EH (cell line): ENCODE measurements around the gene KCMF1.

Experiments used
- DNase-seq: peaks from one replicate; pipeline ENCODE4 v3.0.0-alpha.2; 2015; ENCODE audit warnings: low read depth

The KCMF1 gene

DNA sequence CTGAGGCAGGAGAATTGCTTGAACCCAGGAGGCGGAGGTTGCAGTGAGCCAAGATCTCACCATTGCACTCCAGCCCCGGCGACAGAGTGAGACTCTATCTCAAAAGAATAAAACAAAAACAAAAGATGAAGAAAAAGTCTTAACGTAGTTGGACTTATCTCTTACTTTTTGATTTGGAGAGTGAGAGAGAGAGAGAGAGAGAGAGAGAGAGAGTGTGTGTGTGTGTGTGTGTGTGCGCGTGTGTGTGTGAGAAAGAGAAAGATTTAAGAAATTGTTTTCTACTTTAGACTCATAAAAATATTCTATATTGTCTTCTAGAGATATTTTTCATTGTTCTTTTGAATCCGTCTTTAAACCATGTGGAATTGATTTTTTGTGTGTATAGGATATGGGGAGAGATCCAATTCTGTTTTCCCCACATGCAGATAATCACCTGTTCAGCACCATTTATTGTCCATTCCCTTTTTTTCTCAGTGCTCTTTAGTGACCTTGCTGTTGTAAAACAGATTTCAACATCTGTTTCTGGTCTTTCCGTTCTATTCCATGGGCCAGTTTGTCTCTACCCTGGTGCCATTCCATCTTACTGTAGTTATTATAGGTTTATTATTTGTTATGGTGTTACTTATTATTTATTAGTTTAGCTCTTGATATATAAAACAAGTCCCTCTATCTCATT is 53.5 kb downstream of the KCMF1 start:
- no peak for DNase-seq

DNA sequence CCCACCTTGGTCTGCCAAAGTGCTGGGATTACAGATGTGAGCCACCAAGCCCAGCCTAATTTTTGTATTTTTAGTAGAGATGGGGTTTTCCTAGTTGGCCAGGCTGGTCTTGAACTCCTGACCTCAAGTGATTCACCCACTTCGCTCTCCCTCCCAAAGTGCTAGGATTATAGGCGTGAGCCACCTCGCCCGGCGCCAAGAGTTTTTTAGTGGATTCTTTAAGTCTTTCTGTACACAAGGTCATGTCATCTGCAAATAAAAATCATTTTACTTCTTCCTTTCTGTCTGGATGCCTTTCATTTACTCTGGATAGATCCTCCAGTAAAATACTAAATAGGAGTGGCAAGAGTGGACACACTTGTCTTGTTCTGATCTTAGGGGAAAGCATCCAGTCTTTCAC is 61.7 kb downstream of the KCMF1 start:
- DNase-seq = peak; percentile 48

DNA sequence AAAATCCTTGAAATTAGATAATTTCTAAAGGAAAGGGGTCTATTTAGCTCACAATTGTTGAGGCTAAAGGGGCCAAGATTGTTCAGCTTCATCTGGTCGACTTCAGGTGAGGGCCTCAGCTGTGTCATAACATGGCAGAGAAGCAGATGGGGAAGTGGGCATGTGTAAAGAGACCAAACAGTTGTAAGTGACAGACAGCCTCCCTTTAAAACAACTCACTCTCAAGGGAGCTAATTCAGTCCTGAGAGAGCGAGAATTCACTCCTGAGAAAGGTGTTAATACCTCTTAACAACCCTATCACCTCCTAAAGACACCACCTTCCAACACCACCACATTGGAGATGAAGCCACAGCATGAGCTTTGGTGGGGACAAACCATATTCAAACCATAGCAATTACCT is 62.4 kb downstream of the KCMF1 start:
- DNase-seq = no peak

DNA sequence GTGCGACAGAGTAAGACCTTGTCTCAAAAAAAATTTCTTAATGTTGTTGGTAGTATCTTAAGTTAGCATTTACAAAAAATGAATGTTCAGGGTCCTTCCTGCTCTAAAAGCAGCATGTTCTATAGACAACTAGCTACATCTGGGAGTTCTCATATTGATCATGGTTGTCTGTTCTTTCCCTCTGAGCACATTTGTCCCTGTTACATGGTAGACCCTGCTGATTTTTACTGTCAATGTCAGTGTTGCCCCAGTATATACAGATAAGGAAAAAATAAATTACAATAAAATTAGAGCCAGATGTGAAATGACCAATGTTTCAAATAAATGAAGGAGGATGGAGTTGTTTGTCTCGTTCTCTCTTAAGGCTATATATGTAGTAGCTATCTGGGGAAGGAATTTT is 63.2 kb downstream of the KCMF1 start:
- DNase-seq = no peak

DNA sequence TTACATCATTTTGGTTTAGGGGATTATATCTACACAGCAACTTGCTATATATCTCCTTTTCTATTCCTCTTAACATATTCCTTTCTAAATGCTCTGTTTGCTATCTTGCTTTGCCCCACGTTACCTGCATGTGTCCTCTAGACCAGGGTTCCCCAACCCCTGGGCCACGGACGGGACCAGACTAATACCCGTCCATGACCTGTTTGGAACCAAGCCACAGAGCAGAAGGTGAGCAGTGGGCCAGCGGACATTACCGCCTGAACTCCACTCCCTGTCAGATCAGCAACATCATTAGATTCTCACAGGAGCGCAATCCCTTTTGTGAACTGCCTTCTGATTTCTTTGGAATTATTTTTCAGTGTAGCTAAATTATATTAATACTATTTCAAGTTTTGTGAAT is 66.7 kb downstream of the KCMF1 start:
- no peak for DNase-seq

DNA sequence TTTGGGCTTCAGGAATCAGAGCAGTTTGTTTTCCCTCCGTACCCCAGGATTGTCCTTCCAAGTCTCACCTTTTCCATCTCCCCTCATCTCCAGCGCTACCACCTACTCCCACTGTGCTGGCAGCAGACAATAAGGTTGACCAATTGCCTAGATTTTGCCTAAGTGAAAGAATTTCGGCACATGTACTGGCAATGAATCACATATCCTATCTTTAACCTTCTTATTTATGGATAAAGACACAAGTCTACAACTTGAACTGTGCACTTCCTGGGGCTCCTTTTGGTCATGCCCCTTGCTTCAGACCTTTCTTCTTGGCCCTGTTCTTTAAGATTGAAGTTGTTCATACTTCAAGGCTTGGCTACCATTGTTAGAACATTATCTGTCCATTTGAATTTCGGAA is 71.4 kb downstream of the KCMF1 start:
- peak; percentile 38 for DNase-seq

DNA sequence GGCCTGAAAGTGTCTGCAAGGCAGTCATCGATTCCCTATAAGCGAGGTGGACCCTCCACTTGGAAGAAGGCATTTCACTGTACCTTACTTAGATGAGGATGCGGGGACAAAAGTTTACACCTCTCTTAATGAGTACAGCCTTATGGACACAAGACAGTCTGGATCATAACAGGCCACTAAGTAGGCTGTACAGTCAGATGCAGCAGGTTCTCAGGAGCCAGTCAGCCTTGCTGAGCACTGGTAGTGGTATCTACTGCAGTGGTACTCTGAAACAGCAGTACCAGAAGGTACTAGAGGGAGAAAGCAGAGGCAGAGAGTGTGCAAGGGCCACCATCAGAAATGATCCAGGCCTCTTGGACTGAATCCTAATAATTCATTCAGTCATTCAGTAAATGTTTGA is 77.6 kb downstream of the KCMF1 start:
- no peak for DNase-seq

DNA sequence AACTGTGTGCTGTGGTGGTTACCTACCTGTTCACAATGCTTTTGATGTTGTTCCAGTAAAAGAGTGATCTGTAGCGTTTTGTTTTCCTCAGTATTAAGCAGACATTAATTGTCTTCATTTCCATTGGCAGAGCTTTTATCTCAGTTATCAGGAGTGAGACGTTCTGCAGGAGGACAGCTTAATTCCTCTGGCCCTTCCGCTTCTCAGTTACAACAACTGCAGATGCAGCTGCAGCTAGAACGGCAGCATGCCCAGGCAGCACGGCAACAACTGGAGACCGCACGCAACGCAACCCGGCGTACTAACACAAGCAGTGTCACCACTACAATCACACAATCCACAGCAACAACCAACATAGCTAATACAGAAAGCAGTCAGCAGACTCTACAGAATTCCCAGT is 78.3 kb downstream of the KCMF1 start:
- DNase-seq = no peak

DNA sequence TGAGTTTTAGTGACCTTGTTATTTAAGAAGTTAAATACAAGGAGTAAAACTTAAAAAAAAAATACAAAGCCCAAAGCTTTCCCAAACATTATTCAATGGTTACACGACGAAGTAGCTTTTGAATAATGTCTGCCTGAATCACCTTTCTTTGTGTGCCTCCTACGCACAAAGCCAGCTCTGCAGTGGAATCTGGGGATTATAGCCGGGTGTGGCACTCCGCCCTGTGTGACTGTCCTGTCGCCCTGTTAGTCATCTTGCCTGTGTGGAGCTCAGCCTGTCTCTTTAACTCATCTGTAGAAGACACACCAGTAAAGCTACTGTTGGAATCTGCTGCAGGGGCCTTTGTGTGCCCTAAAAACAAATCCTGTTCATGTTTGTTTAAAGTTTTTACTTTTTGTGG is 82.8 kb downstream of the KCMF1 start:
- DNase-seq = peak; percentile 63

DNA sequence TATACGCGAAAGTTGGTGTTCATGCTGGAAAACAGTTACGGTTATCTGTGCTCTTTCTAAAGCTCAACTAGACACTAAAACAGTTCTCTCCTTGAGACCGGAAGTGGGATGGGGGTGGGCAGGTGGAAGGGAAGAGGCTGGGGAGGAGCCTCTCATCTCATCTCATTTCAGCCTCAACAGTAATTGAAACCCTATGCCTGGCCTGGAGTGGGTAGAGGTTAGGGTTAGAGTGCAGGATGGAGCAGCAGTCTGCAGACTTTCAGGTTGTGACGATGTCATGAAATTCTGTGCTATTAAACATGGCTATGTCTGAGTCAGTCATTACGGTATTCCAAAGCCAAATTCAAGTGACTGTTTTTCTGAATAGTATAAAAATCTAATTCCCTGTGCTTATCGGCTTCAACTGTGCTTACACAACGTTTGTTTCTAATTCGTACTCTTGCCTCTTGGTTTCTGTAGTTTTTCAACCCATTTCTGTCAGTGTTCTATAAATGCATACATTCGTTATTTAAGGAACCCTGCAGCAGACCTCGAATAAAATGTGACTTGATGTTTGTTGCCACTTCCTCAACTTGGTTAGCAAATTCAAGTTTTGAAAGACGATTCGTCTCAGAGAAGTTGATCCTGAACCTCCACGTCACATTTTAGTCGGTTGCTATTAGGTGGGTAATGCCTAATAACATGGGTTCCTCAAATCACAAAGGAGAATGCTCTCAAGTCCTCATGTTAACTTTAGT is 86.4 kb downstream of the KCMF1 start:
- peak; percentile 48 for DNase-seq

DNA sequence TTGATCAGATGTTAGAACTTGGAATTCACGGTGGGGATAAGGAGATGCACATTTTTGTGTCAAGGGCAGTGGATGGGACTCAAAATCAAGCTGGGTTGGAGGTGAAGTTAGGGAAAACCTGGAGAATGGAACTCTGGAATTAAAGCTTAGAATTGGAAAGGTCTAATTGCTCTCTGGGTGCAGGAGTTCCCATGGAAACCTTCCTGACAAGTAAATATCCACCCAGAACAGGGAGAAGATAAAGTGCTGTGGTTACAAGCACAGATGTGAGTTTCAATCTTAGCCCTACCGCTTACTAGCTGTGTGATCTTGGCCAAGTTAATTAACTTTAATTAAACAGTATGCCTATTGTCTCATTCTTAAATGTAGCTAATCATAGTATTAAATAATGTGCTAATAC is 90.9 kb downstream of the KCMF1 start:
- DNase-seq = peak; percentile 17

DNA sequence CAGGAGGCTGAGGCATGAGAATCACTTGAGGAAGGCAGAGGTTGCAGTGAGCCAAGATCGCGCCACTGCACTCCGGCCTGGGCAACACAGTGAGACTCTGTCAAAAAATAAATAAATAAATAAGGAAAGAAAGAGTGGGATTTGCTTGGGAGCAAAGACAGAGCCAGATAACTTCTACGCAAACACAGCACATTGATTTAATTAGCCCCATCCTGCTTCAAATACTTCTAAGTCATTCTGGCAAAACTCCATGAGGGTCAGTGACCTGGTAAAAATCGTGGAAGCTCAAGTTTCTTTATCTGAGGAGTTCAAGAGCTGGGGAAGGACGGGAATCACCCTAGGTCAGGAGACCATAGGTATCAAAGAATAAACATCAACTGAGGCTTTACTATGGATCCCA is 91.6 kb downstream of the KCMF1 start:
- DNase-seq = peak; percentile 62

DNA sequence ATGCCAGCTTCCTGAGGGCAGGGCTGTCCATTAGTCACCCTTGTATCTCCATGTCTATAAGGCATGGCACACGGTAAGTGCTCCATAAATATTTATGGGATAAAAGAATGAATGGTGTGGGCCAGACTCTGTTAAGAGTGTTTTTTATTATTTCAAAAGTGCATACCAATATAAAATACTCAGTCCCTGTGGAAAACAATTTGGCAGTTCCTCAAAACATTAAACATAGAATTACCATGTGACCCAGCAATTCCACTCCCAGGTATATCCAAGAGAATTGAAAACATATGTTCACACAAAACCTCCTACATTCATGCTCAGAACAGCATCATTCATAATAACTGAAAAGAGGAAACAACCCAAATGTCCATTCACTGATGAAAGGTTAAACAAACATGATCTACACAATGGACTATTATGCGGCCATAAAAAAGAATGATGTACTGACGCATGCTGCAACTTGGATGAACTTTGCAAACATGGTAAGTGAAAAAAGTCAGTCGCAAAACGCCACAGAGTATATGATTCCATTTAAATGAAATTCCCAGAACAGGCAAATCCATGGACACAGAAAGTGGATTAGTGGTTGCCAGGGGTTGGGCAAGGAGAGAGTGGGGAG is 93.1 kb downstream of the KCMF1 start:
- peak; percentile 21 for DNase-seq

DNA sequence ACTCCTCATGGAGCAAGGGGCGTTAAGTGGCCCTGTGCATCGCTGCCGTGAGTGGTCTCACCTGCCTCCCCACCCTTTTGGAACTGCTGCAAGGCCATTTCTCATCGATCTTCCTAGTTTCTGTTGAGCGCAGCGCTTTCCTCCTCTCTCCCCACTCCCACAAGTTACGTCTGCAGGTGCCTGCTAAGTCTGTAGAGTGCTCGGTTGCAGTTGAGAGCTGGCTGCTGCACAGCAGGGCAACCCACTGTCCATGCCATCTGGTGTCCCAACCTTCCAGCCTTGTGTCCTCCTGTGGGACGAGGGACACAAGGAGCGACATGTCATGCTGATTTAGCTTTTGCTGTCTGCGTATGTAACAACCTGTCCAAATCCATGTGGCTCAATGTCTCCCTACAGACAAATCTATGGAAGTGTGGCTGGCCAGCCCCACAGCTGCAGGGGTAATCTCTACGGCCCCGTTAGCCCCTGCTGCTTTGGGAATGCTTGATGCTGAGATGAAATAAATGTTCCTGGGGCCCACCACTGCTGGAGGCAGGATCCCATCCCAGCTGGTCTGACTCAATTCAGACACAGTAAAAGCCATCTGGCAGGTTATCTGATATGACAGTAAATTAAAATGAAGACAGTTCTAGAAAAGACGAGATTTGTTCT is 94.1 kb downstream of the KCMF1 start:
- no peak for DNase-seq

DNA sequence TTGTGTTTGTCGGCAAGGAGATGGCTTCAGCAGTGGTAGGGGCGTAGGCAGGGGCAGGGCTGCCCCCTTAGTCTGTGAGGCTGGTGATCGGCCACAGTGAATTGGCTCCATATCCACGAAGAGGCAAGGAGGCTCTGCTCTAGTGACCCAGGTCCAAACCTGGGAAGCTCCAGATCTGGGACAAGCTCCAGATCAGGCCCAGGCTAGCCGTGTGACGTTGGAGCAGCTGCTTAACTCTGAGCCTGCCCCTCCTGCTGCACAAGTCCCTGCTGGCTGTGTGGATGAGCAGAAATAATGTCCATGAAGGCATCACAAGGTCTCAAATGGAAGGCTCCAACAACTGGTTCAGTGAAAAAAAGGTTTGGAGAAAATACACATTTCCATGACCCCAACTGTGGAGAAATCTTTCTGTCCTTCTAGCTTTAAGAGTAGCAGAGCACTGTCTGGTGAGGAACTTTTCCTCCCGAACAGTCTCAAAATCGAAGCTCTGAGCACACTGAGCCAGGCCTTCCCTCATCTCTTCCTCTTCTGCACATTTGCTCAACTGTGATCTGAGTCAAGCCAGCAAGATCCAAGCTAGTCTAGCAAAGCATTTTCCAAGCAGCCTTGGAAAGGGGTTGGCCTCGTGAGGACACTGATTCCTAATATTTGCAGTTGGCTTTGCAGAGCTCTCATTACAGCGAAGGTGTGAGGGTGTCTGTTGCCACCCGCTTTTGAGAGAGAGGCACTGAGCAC is 95.2 kb downstream of the KCMF1 start:
- DNase-seq = no peak

DNA sequence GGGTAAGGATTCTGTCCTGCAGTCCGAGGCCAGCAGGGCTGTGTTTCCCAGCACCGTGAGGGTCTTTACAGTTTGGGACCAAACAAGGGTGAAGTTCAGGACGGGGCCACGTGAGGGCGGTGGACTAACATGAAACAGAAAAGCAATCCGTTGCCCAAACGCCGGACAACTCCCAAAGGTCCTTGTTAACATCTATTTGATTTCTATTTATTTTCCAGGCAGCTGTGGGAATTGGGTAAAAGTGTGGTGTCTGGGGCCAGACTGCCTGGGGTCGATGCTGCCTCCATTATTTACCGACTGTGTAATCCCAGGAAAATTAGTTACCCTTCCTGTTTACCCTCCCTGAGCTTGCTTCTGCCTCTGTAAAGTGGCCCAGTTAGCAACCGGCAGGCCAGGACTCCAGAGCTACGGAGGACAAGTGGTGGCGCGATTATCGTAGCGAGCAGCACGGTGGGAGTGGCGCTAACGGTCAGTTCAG is 96.0 kb downstream of the KCMF1 start:
- DNase-seq = peak; percentile 83

DNA sequence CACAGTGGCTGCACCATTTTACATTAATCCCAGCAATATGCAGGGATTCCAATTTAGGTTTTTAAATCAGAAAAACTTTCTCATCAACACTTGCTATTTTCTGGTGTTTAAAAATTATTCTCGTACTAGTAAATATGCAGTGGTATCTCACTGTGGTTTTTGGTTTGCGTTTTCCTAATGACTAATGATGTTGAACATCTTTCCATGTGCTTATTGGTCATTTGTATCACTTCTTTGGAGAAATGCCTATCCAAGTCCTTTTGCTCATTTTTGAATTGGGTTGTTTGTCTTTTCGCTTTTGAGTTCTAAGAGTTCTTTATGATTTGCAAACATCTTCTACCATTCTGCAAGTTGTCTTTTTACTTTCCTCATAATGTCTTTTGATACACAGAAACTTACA is 100.1 kb downstream of the KCMF1 start:
- DNase-seq = peak; percentile 37

DNA sequence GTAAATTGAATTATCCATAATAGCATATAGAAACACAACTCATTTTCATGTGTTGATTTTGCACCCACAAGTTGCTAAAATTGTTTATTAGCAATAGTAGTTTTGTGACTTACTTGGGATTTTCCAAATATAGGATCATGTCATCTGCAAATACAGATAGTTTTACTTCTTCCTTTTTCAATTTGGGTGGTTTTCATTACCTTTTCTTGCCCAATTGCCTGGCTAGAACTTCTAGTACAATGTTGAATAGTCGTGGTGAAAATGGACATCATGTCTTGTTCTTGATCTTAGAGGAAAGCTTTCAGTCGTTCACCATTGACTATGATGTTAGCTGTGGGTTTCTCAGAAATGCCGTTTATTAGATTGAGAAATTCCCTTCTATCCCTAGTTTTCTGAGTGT is 102.1 kb downstream of the KCMF1 start:
- no peak for DNase-seq

DNA sequence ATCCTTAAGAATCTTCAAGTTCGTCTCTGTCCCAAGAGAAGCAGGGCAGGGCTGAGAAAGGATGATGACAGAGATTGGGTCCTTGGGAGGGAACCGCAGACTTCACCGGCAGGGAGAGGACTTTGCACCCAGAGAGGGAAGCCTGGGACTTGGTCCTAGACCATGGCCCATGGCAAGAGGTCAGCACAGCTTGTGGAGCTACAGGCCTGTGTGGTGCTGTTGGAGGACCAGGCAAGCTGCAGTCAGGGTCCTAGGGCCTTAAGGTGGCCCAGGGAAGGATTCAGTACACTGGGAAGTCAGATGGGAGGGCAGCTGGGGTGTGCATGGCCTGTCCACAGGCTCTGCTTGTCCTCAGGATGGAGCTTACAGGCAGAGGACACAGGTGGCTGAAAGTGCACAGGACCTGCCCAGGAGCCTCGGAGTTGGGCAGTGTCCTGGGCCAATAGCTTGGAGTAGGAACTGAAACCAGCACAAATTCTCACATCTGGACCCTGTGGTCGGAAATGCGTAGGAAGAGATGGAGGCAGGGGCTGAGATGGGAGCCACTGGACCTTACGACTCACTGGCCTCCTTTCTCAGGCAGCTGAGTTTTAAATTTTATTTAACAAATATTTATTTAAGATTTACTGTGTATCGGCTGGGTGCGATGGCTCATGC is 105.8 kb downstream of the KCMF1 start:
- no peak for DNase-seq

DNA sequence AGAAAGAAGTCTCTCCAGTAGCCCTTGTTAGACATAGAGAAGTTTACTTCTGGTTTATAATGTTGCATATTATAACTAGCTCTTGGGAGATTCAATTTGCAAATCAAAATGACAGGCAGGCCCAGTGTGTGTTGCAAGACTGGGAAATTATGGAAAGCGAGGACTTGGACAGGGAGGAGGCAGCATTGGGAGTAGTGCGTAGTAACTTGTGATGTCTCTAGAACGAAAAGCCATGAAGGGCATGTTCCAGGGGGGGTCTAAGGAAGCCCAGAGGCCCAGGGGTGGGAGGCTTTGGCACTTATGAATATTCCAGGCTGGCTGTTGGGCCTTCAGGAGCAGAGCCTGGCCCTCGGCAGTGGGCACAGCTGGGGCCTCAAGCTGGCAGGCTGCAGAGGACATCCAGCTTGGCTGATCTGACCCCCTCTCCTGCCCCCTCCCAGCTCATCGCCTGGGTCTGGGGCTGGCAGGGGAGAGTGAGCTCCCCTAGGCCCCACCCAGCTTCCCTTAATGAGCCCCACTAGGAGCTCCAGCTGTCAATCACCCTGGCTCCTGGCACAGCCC is 107.0 kb downstream of the KCMF1 start:
- DNase-seq = no peak

DNA sequence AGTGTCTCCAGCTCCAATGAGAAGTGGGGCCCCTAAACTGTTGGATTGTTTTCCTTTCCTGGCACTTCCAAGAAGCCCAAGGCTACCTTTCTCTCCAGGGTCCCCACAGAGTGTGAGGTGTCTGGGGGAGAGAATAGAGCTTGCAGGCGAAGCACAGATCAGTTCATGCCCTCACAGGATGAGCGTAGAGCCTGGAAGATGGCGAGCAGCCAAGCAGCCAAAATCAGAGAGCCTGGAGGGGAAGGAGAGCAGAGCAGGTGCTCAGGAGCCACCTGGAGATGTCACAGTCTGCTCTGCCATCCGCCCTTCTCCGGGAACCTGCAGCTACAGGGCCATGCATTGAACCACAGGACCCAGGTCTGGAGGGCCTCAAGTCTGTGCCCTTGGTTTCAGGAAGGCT is 107.6 kb downstream of the KCMF1 start:
- no peak for DNase-seq
